H1 (cell line): ENCODE data around the gene UBE2O. TPM values are rescaled to one million over a fixed set of nuclear protein-coding genes. Genes with fewer than 3 reads are reported as not detected.

Source experiments
- CTCF ChIA-PET: fragments of 300-600 bp; sonication (Branson Sonifier 250); formaldehyde crosslinking; loops from one replicate; lab custom pipeline; 2021; ENCODE audit not compliant: partially characterized antibody; lab: Charles Lee
- POLR2A ChIA-PET: fragments of 300-600 bp; sonication (Branson Sonifier 250); formaldehyde crosslinking; loops from one replicate; lab custom pipeline; 2021; ENCODE audit warnings: inconsistent platforms; ENCODE audit not compliant: partially characterized antibody; lab: Charles Lee
- DNase-seq, 2 experiments: peaks; one replicate each; pipeline versions ENCODE4 v3.0.0 to v3.0.0-alpha.2; 2010 to 2022; ENCODE audit warnings: low spot score in 2 of 2, low read depth in 1 of 2, mixed read lengths in 1 of 2
- FAIRE-seq: peaks from 2 replicates; lab custom pipeline; 2011; peaks lifted over from hg19 to GRCh38; lab: Jason Lieb, UNC
- H2AFZ ChIP-seq: 2 replicates; pipeline ENCODE4 v1.8.1; 2012; ENCODE audit warnings: low read length, inconsistent platforms
- H2AK5ac ChIP-seq: 2 replicates; pipeline ENCODE4 v1.6.1; 2013; ENCODE audit warnings: low read depth, low read length
- H2BK120ac ChIP-seq: replicated peaks from 2 replicates; pipeline ENCODE3; 2013; ENCODE audit warnings: low read depth, low read length, inconsistent platforms
- H2BK12ac ChIP-seq: 2 replicates; pipeline ENCODE4 v1.6.1; 2013; ENCODE audit warnings: low read depth, low read length
- H2BK15ac ChIP-seq: 2 replicates; pipeline ENCODE4 v1.6.1; 2013; ENCODE audit warnings: low read length
- H2BK20ac ChIP-seq: 2 replicates; pipeline ENCODE4 v1.6.1; 2013; ENCODE audit warnings: low read length
- H2BK5ac ChIP-seq: 2 replicates; pipeline ENCODE4 v1.6.1; 2013; ENCODE audit warnings: low read depth, low read length
- H3K14ac ChIP-seq: 2 replicates; pipeline ENCODE4 v1.6.1; 2013; ENCODE audit warnings: inconsistent platforms; ENCODE audit not compliant: insufficient read length
- H3K18ac ChIP-seq: 2 replicates; pipeline ENCODE4 v1.6.1; 2013; ENCODE audit warnings: low read length; ENCODE audit errors: extremely low read depth
- H3K23ac ChIP-seq: 2 replicates; pipeline ENCODE4 v1.6.1; 2013; ENCODE audit warnings: inconsistent platforms; ENCODE audit not compliant: insufficient read length
- H3K23me2 ChIP-seq: 2 replicates; pipeline ENCODE4 v1.6.1; 2013; ENCODE audit warnings: low read depth, low read length
- H3K27ac ChIP-seq: 2 replicates; pipeline ENCODE4 v1.6.1; 2011; ENCODE audit warnings: low read depth, low read length, inconsistent platforms
- H3K27me3 ChIP-seq, 4 experiments: replicated peaks in 1 of 4; 1 replicate in 1 of 4; 2 replicates in 3 of 4; pipeline versions ENCODE4 v1.6.1 to v1.8.1; 2011 to 2013; ENCODE audit warnings: low read length in 3 of 4, mild to moderate bottlenecking in 3 of 4, inconsistent platforms in 2 of 4, mixed read lengths in 2 of 4, moderate library complexity in 1 of 4; ENCODE audit not compliant: control insufficient read depth in 3 of 4, insufficient read depth in 3 of 4; ENCODE audit errors: extremely low read depth in 1 of 4
- H3K36me3 ChIP-seq, 4 experiments: 2 replicates each; pipeline versions ENCODE4 v1.6.1 to v1.8.1; 2011 to 2013; ENCODE audit warnings: mild to moderate bottlenecking in 4 of 4, low read length in 3 of 4, moderate library complexity in 2 of 4, control low read depth in 1 of 4, inconsistent platforms in 1 of 4; ENCODE audit not compliant: insufficient read depth in 4 of 4, control insufficient read depth in 2 of 4
- H3K4ac ChIP-seq: replicated peaks from 2 replicates; pipeline ENCODE3; 2013; ENCODE audit warnings: low read length, low read depth, mixed read lengths, inconsistent platforms; ENCODE audit not compliant: insufficient read length
- H3K4me1 ChIP-seq, 4 experiments: replicated peaks in 1 of 4; 1 replicate in 1 of 4; 2 replicates in 3 of 4; pipeline versions ENCODE4 v1.6.1 to v1.8.1; 2011 to 2013; ENCODE audit warnings: low read length in 3 of 4, inconsistent platforms in 2 of 4, mixed read lengths in 1 of 4; ENCODE audit not compliant: insufficient read depth in 4 of 4, control insufficient read depth in 3 of 4
- H3K4me2 ChIP-seq, 2 experiments: 2 replicates each; pipeline versions ENCODE4 v1.6.1 to v1.8.1; 2011 to 2013; ENCODE audit warnings: low read depth in 2 of 2, low read length in 2 of 2, control low read depth in 1 of 2, inconsistent platforms in 1 of 2, mild to moderate bottlenecking in 1 of 2; ENCODE audit not compliant: insufficient read depth in 1 of 2
- H3K4me3 ChIP-seq, 4 experiments: fragments of 200-600, 300-600 bp in 1 of 4; sonication (generic), shearing (Covaris generic), sonication (Bioruptor Twin) in 1 of 4; 2 replicates each; pipeline versions ENCODE4 v1.5.1 to v1.8.1; 2011 to 2016; ENCODE audit warnings: low read length in 4 of 4, low read depth in 3 of 4, control low read depth in 2 of 4, inconsistent platforms in 2 of 4, mild to moderate bottlenecking in 2 of 4, mixed read lengths in 1 of 4, moderate library complexity in 1 of 4; ENCODE audit not compliant: insufficient read depth in 2 of 4; ENCODE audit errors: extremely low read depth in 1 of 4
- H3K56ac ChIP-seq: replicated peaks from 2 replicates; pipeline ENCODE3; 2013; ENCODE audit warnings: low read depth, mild to moderate bottlenecking, mixed read lengths, low read length, inconsistent platforms; ENCODE audit not compliant: insufficient read length
- H3K79me1 ChIP-seq: 2 replicates; pipeline ENCODE4 v1.6.1; 2013; ENCODE audit warnings: low read depth, low read length, control low read depth
- H3K79me2 ChIP-seq, 2 experiments: 2 replicates each; pipeline versions ENCODE4 v1.6.1 to v1.8.1; 2012 to 2013; ENCODE audit warnings: low read length in 2 of 2, mild to moderate bottlenecking in 2 of 2, inconsistent platforms in 1 of 2; ENCODE audit not compliant: insufficient read depth in 2 of 2, control insufficient read depth in 1 of 2
- H3K9ac ChIP-seq, 4 experiments: replicated peaks in 1 of 4; 1 replicate in 1 of 4; 2 replicates in 3 of 4; pipeline versions ENCODE4 v1.6.1 to v1.8.1; 2011 to 2013; ENCODE audit warnings: low read depth in 3 of 4, low read length in 3 of 4, control low read depth in 2 of 4, mild to moderate bottlenecking in 2 of 4, moderate library complexity in 2 of 4, inconsistent platforms in 1 of 4; ENCODE audit errors: extremely low read depth in 1 of 4
- H3K9me3 ChIP-seq, 2 experiments: 2 replicates each; pipeline versions ENCODE4 v1.6.1 to v1.8.1; 2012 to 2013; ENCODE audit warnings: mild to moderate bottlenecking in 2 of 2, moderate library complexity in 2 of 2, control low read depth in 1 of 2, inconsistent platforms in 1 of 2, low read depth in 1 of 2, low read length in 1 of 2, mixed read lengths in 1 of 2; ENCODE audit not compliant: insufficient read depth in 2 of 2
- H4K20me1 ChIP-seq, 2 experiments: replicated peaks in 1 of 2; 2 replicates each; pipeline versions ENCODE3 to v1.8.1; 2011 to 2013; ENCODE audit warnings: inconsistent platforms in 2 of 2, low read length in 2 of 2, mild to moderate bottlenecking in 1 of 2; ENCODE audit not compliant: insufficient read depth in 2 of 2, control insufficient read depth in 1 of 2
- H4K5ac ChIP-seq: 2 replicates; pipeline ENCODE4 v1.6.1; 2013; ENCODE audit warnings: low read length, low read depth, mixed read lengths, inconsistent platforms; ENCODE audit not compliant: insufficient read length
- H4K8ac ChIP-seq: 2 replicates; pipeline ENCODE4 v1.8.0; 2013; ENCODE audit warnings: mild to moderate bottlenecking, moderate library complexity, low read length, inconsistent platforms; ENCODE audit not compliant: insufficient read depth; ENCODE audit errors: extremely low read depth
- H4K91ac ChIP-seq: replicated peaks from 2 replicates; pipeline ENCODE3; 2013; ENCODE audit warnings: low read length, mixed read lengths, inconsistent platforms; ENCODE audit not compliant: insufficient read length
- CBX5 ChIP-seq: fragments of 300-800, 300-1000 bp; sonication (generic); IDR thresholded peaks from 2 replicates; pipeline ENCODE4 v1.7.1; 2016; ENCODE audit warnings: antibody characterized with exemption, low read length, low read depth
- CREB1 ChIP-seq: IDR thresholded peaks from 2 replicates; pipeline ENCODE4 v1.6.1; 2012; ENCODE audit warnings: inconsistent platforms
- E2F6 ChIP-seq: IDR thresholded peaks from 2 replicates; pipeline ENCODE4 v1.6.1; 2012; ENCODE audit warnings: inconsistent platforms
- KDM1A ChIP-seq: fragments of 200-600, 300-600 bp; sonication (generic); IDR thresholded peaks from 2 replicates; pipeline ENCODE4 v1.7.1; 2016; ENCODE audit warnings: mild to moderate bottlenecking, low read length, borderline replicate concordance
- KDM4A ChIP-seq: IDR thresholded peaks from one replicate; pipeline ENCODE4 v1.7.1; 2012; ENCODE audit warnings: low read depth, mild to moderate bottlenecking, moderate library complexity, low read length, inconsistent platforms; ENCODE audit not compliant: severe bottlenecking
- POLR2A ChIP-seq, 2 experiments: IDR thresholded peaks; 1 replicate in 1 of 2; 2 replicates in 1 of 2; pipeline ENCODE4 v1.6.1; 2011; ENCODE audit warnings: low read depth in 2 of 2, low read length in 2 of 2, mild to moderate bottlenecking in 2 of 2; ENCODE audit errors: control extremely low read depth in 1 of 2
- POU5F1 ChIP-seq: IDR thresholded peaks from 2 replicates; pipeline ENCODE4 v1.6.1; 2011; ENCODE audit warnings: low read depth, mild to moderate bottlenecking, low read length, moderate library complexity
- RAD21 ChIP-seq, 2 experiments: IDR thresholded peaks in 1 of 2; conservative IDR thresholded peaks in 1 of 2; 2 replicates each; pipeline ENCODE4 v1.6.1; 2011; ENCODE audit warnings: low read depth in 2 of 2, low read length in 2 of 2, improper control_type of control experiment in 1 of 2, inconsistent platforms in 1 of 2, mild to moderate bottlenecking in 1 of 2, moderate library complexity in 1 of 2
- RNF2 ChIP-seq: fragments of 200-900, 300-1000 bp; sonication (generic); IDR thresholded peaks from 2 replicates; pipeline ENCODE4 v1.7.1; 2016; ENCODE audit warnings: borderline replicate concordance, low read depth, mild to moderate bottlenecking, antibody characterized with exemption, low read length; ENCODE audit not compliant: poor library complexity, severe bottlenecking; ENCODE audit errors: missing control alignments
- SP4 ChIP-seq: IDR thresholded peaks from 2 replicates; pipeline ENCODE4 v1.6.1; 2012; ENCODE audit warnings: low read length, inconsistent platforms
- TCF12 ChIP-seq: IDR thresholded peaks from 2 replicates; pipeline ENCODE4 v1.6.1; 2011; ENCODE audit warnings: low read depth, mild to moderate bottlenecking, low read length
- TEAD4 ChIP-seq: IDR thresholded peaks from 2 replicates; pipeline ENCODE4 v1.6.1; 2012; ENCODE audit warnings: low read depth, low read length, inconsistent platforms, mixed read lengths
- ZNF274 ChIP-seq: IDR thresholded peaks from 2 replicates; pipeline ENCODE4 v1.7.0; 2012; ENCODE audit warnings: low read length, borderline replicate concordance; ENCODE audit errors: extremely low read depth
- WGBS, 2 experiments: shearing (Covaris generic) in 1 of 2; methylation state at CpG; one replicate each; pipeline versions ENCODE4 v1.1.6 to v1.1.7; 2013 to 2015; ENCODE audit warnings: low lambda C conversion rate in 2 of 2, mixed read lengths in 2 of 2, inconsistent platforms in 1 of 2, low coverage in 1 of 2, missing lambda C conversion rate in 1 of 2; ENCODE audit not compliant: insufficient replicate concordance in 2 of 2, insufficient coverage in 1 of 2, insufficient read length in 1 of 2; ENCODE audit errors: extremely low coverage in 1 of 2, missing lambda C conversion rate in 1 of 2; 5-methylcytosine and 5-hydroxymethylcytosine counted together
- polyA plus RNA-seq, 7 experiments: library from polyadenylated mRNA; depleted of rRNA in 3 of 7; stranded (reverse) in 5 of 7; unstranded in 2 of 7; fragments of >200 nt in 5 of 7; fragments of 200-250 nt in 2 of 7; gene quantifications; 1 replicate in 5 of 7; 2 replicates in 1 of 7; 4 replicates in 1 of 7; pipeline versions ENCODE4 v1.2.1 to v1.2.3, GENCODE V29; 2011 to 2013; ENCODE audit warnings: missing spikeins in 2 of 7, mixed read lengths in 2 of 7
- total RNA-seq: library from RNA; stranded (reverse); fragmentation: NEBNext Ultra II Directional; extraction: Animal tissue kit (Norgen Biotek cat#: 25700); gene quantifications from 2 replicates; pipeline ENCODE4 v1.2.1, GENCODE V29; 2021

UBE2O gene
- total and polyA plus RNA-seq, 2 of the 8 experiments (the other 6 are each of a cell fraction or from before 2014, with no cell fraction given): 24.4 to 63.0 TPM

GRCh38 chr17:76473541-76473985 lies 20.6 kb upstream of the UBE2O start:
- Histone ChIP-seq H2BK15ac (no peak overlapping the region), H2BK5ac (no peak overlapping the region), H3K4me1 (no peaks in the 10 kb centered on the region), H3K56ac (no peak overlapping the region), H3K4me2 (no peak overlapping the region), H4K8ac (peak overlapping the region; percentile 45), H3K9ac (no peak overlapping the region), H3K27me3 (no peaks in the 10 kb centered on the region), H4K20me1 (peaks cover 0 to 7% of the 10 kb centered on the region in 2 experiments), H3K14ac (no peak overlapping the region), H2AK5ac (no peak overlapping the region), H2BK12ac (no peak overlapping the region), H3K23me2 (no peaks in the 10 kb centered on the region), H3K36me3 (peaks cover 0 to 10% (median 0%) of the 10 kb centered on the region in 4 experiments; a peak in 2 of 8 replicates), H3K18ac (no peak overlapping the region), H2AFZ (no peak overlapping the region), H4K91ac (no peak overlapping the region), H2BK20ac (no peak overlapping the region), H3K27ac (no peak overlapping the region), H4K5ac (no peak overlapping the region), H3K23ac (no peak overlapping the region), H3K4ac (no peak overlapping the region), H3K79me2 (no peaks in the 10 kb centered on the region), H3K79me1 (no peaks in the 10 kb centered on the region), H3K4me3 (no peak overlapping the region), H3K9me3 (no peaks in the 10 kb centered on the region), H2BK120ac (no peak overlapping the region)
- 85% methylated on average over 16 of the region's 18 CpGs; no CpG with 5 or more reads in 1 of the 2 experiments for WGBS, 2 experiments
- ChIA-PET POLR2A (no interaction called here), CTCF (interaction anchor here (0.6 to 11.0 kb wide), 8 partner anchors 9 to 59 kb away, joined by 3 to 192 read pairs (median 8); partner anchors contain the start of gene RHBDF2)
- FAIRE-seq (no peak), DNase-seq (peak in 1 of 2 experiments; percentile 85)
- no peak for TF ChIP-seq KDM4A
- TF ChIP-seq CBX5: no peak
- TF ChIP-seq KDM1A: no peak
- TF ChIP-seq POU5F1: no peak
- TF ChIP-seq SP4: no peak
- TF ChIP-seq ZNF274: no peak
- TF ChIP-seq TCF12: no peak
- TF ChIP-seq POLR2A (IDR thresholded peaks at IDR 0.05; ENCODE audit: control extremely low read depth in 1 of 2, low read depth in 2 of 2, low read length in 2 of 2): no peak
- no peak for TF ChIP-seq TEAD4
- TF ChIP-seq RNF2: no peak
- peak; percentile 48 to 68 for TF ChIP-seq RAD21 (IDR thresholded peaks at IDR 0.05 in 1 of 2, conservative IDR thresholded peaks at IDR 0.05 in 1 of 2; ENCODE audit: low read depth in 2 of 2, low read length in 2 of 2)
- TF ChIP-seq CREB1: no peak; the same call in 1 of the 2 replicates
- TF ChIP-seq E2F6: no peak
